Cardiac fibroblast (primary cell): Measurements from ENCODE around the gene AVP.
"Not testable (repeated sequence)": the region's sequence is repeated elsewhere in the genome, so short reads cannot be mapped to it uniquely, and the experiment has no call there.

Experiments used
- DNase-seq, 2 donors: peaks; one replicate each; pipeline versions ENCODE4 v3.0.0 to v3.0.0-alpha.2; 2010; ENCODE audit warnings: low read depth in 2 of 2
- H3K4me3 ChIP-seq, 2 donors: replicated peaks in 1 of 2; 1 replicate in 1 of 2; 2 replicates in 1 of 2; pipeline ENCODE4 v1.5.1; 2011; ENCODE audit warnings: low read depth in 2 of 2, low read length in 2 of 2, mild to moderate bottlenecking in 2 of 2, moderate library complexity in 1 of 2
- CTCF ChIP-seq: IDR thresholded peaks from one replicate; pipeline ENCODE4 v1.5.1; 2011; ENCODE audit warnings: low read depth, mild to moderate bottlenecking, low read length, inconsistent platforms

The AVP gene

GRCh38 chr20:3071610-3072529, 12.7 kb downstream of the AVP start, which contains the start of gene OXT:
Gene OXT (plus strand): TSS chr20:3071620. CDS start chr20:3071656, 36 bp downstream.
- TF ChIP-seq CTCF, result no peak
- DNase-seq, result no peak
- H3K4me3 ChIP-seq, result peak within 1 kb of the TSS; percentile 21 to 32

- TF ChIP-seq CTCF, result no peak
- DNase-seq, result no peak
- H3K4me3 ChIP-seq, result no peak overlapping the region
These were observed 13.3 kb downstream of the AVP start for GRCh38 chr20:3071266-3071609.

- TF ChIP-seq CTCF, result no peak
- no peak overlapping the region for H3K4me3 ChIP-seq
These were observed 13.8 kb downstream of the AVP start for GRCh38 chr20:3070725-3071124.

GRCh38 chr20:3068986-3069900, 15.3 kb downstream of the AVP start:
- no peak for TF ChIP-seq CTCF
- H3K4me3 ChIP-seq, result no peak overlapping the region
- DNase-seq, result peak in 1 of 2 donors; percentile 43

More at GRCh38 chr20:3070725-3071124, 13.8 kb downstream of the AVP start:
- no peak for DNase-seq

- TF ChIP-seq CTCF, result no peak
- H3K4me3 ChIP-seq, result no peak overlapping the region
- no peak for DNase-seq
These were observed 16.4 kb downstream of the AVP start for GRCh38 chr20:3068075-3068474.

- no peak overlapping the region for H3K4me3 ChIP-seq
- no peak for TF ChIP-seq CTCF
- peak in 1 of 2 donors; percentile 23 for DNase-seq
These were observed 17.1 kb downstream of the AVP start for GRCh38 chr20:3067139-3068014.

- DNase-seq, H3K4me3 ChIP-seq: not testable (repeated sequence)
These were observed 20.4 kb downstream of the AVP start for GRCh38 chr20:3064119-3064518.
